NCI-H146 treated with DMSO at 0.1 percent for 48 hours (cell line): ENCODE results near the gene ADCY3.

Source experiments
- DNase-seq: peaks from one replicate; lab custom pipeline; 2025; ENCODE audit not compliant: unreplicated experiment; lab: John Stamatoyannopoulos, UW

Gene ADCY3

DNA sequence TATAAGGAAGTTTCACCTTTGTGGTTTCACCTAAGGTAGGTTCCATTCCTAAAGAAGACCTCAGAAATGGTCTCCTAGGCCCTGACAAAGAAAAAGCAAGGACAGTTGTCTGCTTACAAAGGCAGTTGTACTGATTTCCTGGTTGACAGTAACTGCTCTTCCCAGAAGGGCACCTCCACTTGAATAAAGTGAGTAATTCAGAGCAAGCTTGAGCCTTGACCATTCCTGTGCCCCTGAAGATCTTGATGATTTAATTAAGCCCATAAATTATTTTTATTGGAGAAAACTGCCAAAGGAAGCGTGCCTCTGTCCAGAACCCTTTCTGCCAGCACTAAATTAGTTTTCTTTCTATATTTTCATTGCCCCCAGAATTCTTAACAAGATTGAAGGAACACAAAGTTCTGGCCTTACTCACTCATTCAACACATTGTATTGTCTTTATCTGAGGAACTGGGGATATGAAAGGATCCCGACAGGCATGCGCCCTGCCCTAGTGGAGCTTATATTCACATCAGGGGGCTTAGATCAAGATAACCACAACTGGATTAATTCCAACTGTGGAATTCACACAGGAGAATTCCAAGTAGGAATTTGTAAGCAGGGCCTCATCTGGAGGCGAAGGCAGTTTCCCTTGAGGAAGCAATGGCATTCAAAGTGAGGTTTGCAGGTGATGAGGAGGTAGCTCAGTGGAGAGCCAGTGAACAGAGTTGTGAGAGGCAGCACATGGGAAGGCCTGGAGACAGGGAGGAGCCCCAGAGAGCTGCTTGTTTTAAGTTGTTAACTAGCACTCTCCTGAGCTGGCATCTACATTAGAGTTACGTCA is 148.1 kb downstream of the ADCY3 start:
- no peak for DNase-seq

DNA sequence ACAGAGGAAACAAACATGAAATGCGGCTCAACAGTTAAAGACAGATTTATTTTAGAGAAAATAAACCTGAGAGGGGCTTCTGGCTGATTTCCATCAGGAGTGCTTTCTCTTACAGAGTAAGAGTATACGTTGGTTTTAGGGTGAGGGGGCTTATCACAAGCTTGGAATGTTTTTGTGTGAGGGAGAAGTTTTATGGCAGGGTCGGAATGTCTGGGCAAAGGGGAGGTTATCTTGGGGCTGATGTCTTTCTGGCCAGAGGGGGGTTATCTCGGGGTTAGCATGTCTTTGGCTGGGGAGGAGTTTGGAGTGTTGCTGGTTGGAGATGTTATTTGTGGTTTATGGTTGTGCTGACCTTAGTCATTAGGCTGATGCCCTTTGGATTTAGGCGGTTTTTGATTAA is 149.0 kb downstream of the ADCY3 start:
- no peak for DNase-seq
